HG02970 (cell line): Measurements from ENCODE around the gene KCTD1.

Source experiments
- ATAC-seq: cut with Tn5 transposase; IDR thresholded peaks from one replicate; pipeline ENCODE4 v1.9.1; 2021; ENCODE audit warnings: mild to moderate bottlenecking, moderate library complexity, moderate number of reproducible peaks; ENCODE audit not compliant: unreplicated experiment, low FRiP score

Gene KCTD1

GRCh38 chr18:26436176-26437051 lies 111.9 kb downstream of the KCTD1 start:
- no peak for ATAC-seq

GRCh38 chr18:26435415-26436095 lies 112.8 kb downstream of the KCTD1 start:
- no peak for ATAC-seq

- ATAC-seq, result no peak
Observed at GRCh38 chr18:26434887-26435286, 113.5 kb downstream of the KCTD1 start.

GRCh38 chr18:26432651-26433424 lies 115.5 kb downstream of the KCTD1 start:
- ATAC-seq, result no peak

GRCh38 chr18:26429535-26430226 lies 118.7 kb downstream of the KCTD1 start:
- ATAC-seq, result no peak

GRCh38 chr18:26425148-26425531 lies 123.2 kb downstream of the KCTD1 start:
- ATAC-seq, result no peak

GRCh38 chr18:26424428-26425147 lies 123.8 kb downstream of the KCTD1 start:
- ATAC-seq, result no peak

GRCh38 chr18:26422472-26423162 lies 125.7 kb downstream of the KCTD1 start:
- ATAC-seq, result no peak

- no peak for ATAC-seq
Observed at GRCh38 chr18:26421931-26422330, 126.4 kb downstream of the KCTD1 start.

- ATAC-seq, result no peak
Observed at GRCh38 chr18:26421503-26421902, 126.8 kb downstream of the KCTD1 start.

GRCh38 chr18:26419746-26420145 lies 128.6 kb downstream of the KCTD1 start:
- ATAC-seq, result no peak

- no peak for ATAC-seq
Observed at GRCh38 chr18:26418225-26418624, 130.1 kb downstream of the KCTD1 start.

GRCh38 chr18:26417190-26417589 lies 131.2 kb downstream of the KCTD1 start:
- ATAC-seq, result no peak

- no peak for ATAC-seq
Observed at GRCh38 chr18:26416652-26417150, 131.7 kb downstream of the KCTD1 start.

- no peak for ATAC-seq
Observed at GRCh38 chr18:26415631-26416030, 132.7 kb downstream of the KCTD1 start.

- ATAC-seq, result no peak
Observed at GRCh38 chr18:26414901-26415440, 133.4 kb downstream of the KCTD1 start.

GRCh38 chr18:26409091-26409490 lies 139.3 kb downstream of the KCTD1 start:
- no peak for ATAC-seq

GRCh38 chr18:26407736-26408601 lies 140.4 kb downstream of the KCTD1 start:
- ATAC-seq, result no peak
